Osteocyte (in vitro differentiated cells): Measurements from ENCODE around the gene IBA57. TPM values are rescaled to one million over a fixed set of nuclear protein-coding genes. Genes with fewer than 3 reads are reported as not detected.

Experiments
- DNase-seq: peaks from one replicate; pipeline ENCODE4 v3.0.0; 2021; ENCODE audit warnings: mixed read lengths; ENCODE audit not compliant: unreplicated experiment; ENCODE audit errors: extremely low spot score
- H3K27ac Mint-ChIP-seq: one replicate; pipeline ENCODE4 v1.8.0; 2021; ENCODE audit warnings: mild to moderate bottlenecking, mixed read lengths; ENCODE audit not compliant: unreplicated experiment
- H3K27me3 Mint-ChIP-seq: one replicate; pipeline ENCODE4 v1.8.0; 2021; ENCODE audit warnings: mixed read lengths; ENCODE audit not compliant: unreplicated experiment
- H3K36me3 Mint-ChIP-seq: one replicate; pipeline ENCODE4 v1.8.0; 2021; ENCODE audit warnings: mixed read lengths; ENCODE audit not compliant: unreplicated experiment
- H3K4me1 Mint-ChIP-seq: one replicate; pipeline ENCODE4 v1.8.0; 2021; ENCODE audit warnings: mixed read lengths; ENCODE audit not compliant: unreplicated experiment
- H3K4me3 Mint-ChIP-seq: one replicate; pipeline ENCODE4 v1.8.0; 2021; ENCODE audit warnings: mild to moderate bottlenecking, moderate library complexity, mixed read lengths; ENCODE audit not compliant: unreplicated experiment
- H3K9me3 Mint-ChIP-seq: one replicate; pipeline ENCODE4 v1.8.0; 2021; ENCODE audit warnings: mixed read lengths; ENCODE audit not compliant: unreplicated experiment
- CTCF ChIP-seq: fragments of 200-600 bp; sonication (generic); IDR thresholded peaks from 2 replicates; pipeline ENCODE4 v1.5.0; 2021; ENCODE audit warnings: antibody characterized with exemption, mild to moderate bottlenecking, moderate library complexity
- total RNA-seq: library from RNA; stranded (reverse); gene quantifications from 2 replicates; pipeline ENCODE4 v1.2.1, GENCODE V29; 2021

IBA57 gene
- total RNA-seq, 1 donor from 2014 or later, result 8.1 TPM

- no peaks in the 10 kb centered on the region for H3K9me3 Mint-ChIP-seq
- H3K36me3 Mint-ChIP-seq, result no peaks in the 10 kb centered on the region
- H3K4me1 Mint-ChIP-seq, result peaks cover 4% of the 10 kb centered on the region
- no peak for TF ChIP-seq CTCF
- peak overlapping the region; percentile 54 for H3K4me3 Mint-ChIP-seq
- no peak overlapping the region for H3K27ac Mint-ChIP-seq
- H3K27me3 Mint-ChIP-seq, result no peaks in the 10 kb centered on the region
- peak; percentile 77 for DNase-seq
These were observed 48.6 kb downstream of the IBA57 start for GRCh38 chr1:228213917-228214808.

- DNase-seq, result peak; percentile 63
- H3K4me1 Mint-ChIP-seq, result peaks cover 4% of the 10 kb centered on the region
- H3K36me3 Mint-ChIP-seq, result no peaks in the 10 kb centered on the region
- TF ChIP-seq CTCF, result no peak
- H3K27ac Mint-ChIP-seq, result no peak overlapping the region
- no peaks in the 10 kb centered on the region for H3K9me3 Mint-ChIP-seq
- H3K27me3 Mint-ChIP-seq, result no peaks in the 10 kb centered on the region
- no peak overlapping the region for H3K4me3 Mint-ChIP-seq
These were observed 49.5 kb downstream of the IBA57 start for GRCh38 chr1:228214921-228215662.

GRCh38 chr1:228215663-228216116 is 50.1 kb downstream of the IBA57 start:
- Mint-ChIP-seq H3K9me3 (no peaks in the 10 kb centered on the region), H3K36me3 (no peaks in the 10 kb centered on the region), H3K4me3 (no peak overlapping the region), H3K27ac (no peak overlapping the region), H3K4me1 (peaks cover 4% of the 10 kb centered on the region), H3K27me3 (no peaks in the 10 kb centered on the region)
- DNase-seq, result peak; percentile 81
- TF ChIP-seq CTCF, result no peak

GRCh38 chr1:228216371-228217320 is 51.0 kb downstream of the IBA57 start:
- no peak overlapping the region for H3K27ac Mint-ChIP-seq
- no peak overlapping the region for H3K4me3 Mint-ChIP-seq
- no peaks in the 10 kb centered on the region for H3K27me3 Mint-ChIP-seq
- peaks cover 4% of the 10 kb centered on the region for H3K4me1 Mint-ChIP-seq
- no peaks in the 10 kb centered on the region for H3K36me3 Mint-ChIP-seq
- TF ChIP-seq CTCF, result no peak
- no peaks in the 10 kb centered on the region for H3K9me3 Mint-ChIP-seq
- peak; percentile 82 for DNase-seq
